ENCODE data around the gene RNASE11. TPM values are rescaled to one million over a fixed set of nuclear protein-coding genes. Genes with fewer than 3 reads are reported as not detected.
"Not testable (repeated sequence)": the region's sequence is repeated elsewhere in the genome, so short reads cannot be mapped to it uniquely, and the experiment has no call there.

Gene RNASE11
- not detected for polyA plus RNA-seq (ENCODE audit: insufficient read length in 12 of 12)
- long read RNA-seq, donor 1, result 0 reads
- long read RNA-seq, donor 2, result 0 reads
- long read RNA-seq, donor 3, result 0 reads
- long read RNA-seq, donor 4, result 0 reads
- long read RNA-seq, donor 5, result 0 reads
- long read RNA-seq, donor 6, result 0 reads
- long read RNA-seq, donor 7, result 0 reads
- long read RNA-seq, donor 8, result 0 reads
- long read RNA-seq, donor 9, result 0 reads
- long read RNA-seq, donor 10, result 0 reads
- long read RNA-seq, donor 11, result 0 reads

GRCh38 chr14:20587489-20588154, at the start of gene RNASE11:
Gene RNASE11, minus strand, starts transcription at chr14:20588001.
- no peak for DNase-seq

DNA sequence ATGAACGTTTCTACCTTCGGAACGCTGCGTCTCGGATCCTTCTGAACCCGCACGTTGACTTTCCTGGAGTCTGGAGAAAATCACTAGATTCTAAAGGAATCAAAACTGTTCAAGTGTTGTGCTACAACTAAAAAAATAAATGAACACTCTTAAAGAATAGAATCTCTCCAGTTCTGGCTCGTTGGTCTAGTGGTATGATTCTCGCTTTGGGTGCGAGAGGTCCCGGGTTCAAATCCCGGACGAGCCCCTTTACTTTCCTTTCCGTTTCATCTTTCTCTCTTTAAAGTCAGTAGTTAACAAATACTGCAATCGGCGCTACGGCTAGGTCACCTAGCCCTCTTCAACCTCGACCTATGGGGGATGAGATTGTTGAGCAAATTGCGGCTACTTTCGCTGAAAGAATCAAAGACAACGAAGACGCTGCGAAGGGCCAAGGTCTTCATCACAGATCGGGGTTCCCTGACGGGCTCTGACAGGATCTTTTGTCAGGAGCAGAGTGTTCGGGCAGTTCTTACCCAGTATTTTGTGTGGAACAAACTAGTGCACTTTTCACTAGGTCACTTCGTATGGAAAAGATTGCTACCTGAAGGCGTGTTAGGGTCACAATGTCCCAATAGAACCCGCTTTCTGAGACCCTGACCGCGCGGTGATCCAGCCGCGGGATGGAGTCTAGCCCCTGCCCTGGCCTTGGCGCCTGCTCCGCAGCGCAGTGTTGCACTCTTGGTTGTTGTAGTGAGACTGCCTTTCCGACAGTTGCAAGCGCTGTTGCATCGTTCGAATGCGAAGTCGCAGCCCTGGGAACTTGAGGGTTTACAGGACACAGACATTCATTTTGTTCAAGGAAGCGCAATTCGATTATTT, 45.3 kb upstream of the RNASE11 start:
- DNase-seq, result peak; percentile 35

- no peak for DNase-seq
These were observed 44.6 kb upstream of the RNASE11 start for GRCh38 chr14:20632448-20632830.

- peak; percentile 53 for DNase-seq
These were observed 44.1 kb upstream of the RNASE11 start for GRCh38 chr14:20631880-20632389.

DNA sequence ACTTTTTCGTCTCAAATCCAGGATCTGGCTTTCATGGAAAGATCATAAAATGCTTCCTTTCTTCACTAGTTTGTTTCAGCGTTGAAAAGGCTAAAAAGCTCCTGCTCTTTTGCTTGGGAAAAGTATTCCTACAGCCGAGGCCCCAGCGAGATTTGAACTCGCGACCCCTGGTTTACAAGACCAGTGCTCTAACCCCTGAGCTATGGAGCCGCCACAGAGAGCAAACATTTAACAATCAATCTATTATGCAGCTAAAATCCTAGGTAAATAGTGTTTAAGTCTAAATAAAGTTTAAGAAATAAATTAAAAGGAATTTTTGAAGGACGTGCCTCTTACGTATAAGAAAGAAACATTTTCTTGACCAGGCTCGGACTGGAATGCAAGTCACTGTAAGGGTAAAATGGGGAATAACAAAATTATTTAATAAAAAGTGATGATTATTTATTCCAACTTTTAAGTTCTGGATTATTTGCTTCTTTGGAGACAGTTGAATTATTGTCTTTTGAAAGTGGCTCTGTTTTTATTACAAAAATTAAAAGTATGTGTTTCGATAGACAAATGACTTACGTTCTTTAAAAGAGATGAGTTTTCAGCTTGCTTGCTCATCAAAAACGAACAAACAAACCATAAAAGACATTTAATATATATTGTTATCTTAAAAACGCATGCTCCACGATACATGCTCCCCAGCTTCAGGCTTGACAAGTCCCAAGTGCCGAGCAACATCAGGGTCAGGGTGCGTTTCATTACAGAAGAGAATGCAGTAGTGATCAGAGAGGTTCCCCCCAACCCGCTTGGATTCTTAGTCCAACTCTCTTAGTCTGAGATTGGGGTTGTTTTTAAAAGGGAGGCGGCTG, 43.5 kb upstream of the RNASE11 start:
- DNase-seq, result peak; percentile 26

DNA sequence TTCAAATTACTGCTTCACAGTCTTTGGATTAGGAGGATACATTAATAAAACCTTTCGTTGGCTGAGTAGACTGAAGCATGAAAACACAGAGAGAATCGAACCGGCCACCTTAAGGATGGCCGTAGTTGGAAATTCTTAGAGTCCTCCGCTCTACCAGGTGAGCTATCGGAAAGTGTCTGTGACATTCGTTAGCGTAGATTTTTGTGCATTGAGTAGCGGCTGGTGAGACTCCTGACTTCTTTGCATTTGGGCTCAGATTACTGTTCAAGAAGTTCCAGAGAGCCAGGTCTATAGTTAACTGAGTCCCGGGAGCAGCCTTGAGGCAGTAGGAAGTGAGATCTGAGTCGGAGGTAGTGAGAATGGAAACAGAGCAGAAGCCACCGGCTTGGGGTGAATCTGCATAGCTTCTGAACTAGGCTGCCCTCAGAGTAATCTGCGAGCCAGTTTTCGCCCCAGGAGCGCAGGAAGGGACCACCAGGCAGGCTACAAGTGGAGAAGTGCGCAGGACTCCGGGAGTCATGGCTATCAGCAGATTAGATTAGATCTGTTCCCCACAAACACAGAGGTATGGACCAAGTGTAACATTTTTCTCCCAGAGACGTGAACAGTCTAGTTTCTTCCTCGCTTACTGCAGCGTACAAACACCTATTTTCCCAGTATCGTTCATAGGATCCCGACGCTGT, 42.7 kb upstream of the RNASE11 start:
- DNase-seq, result no peak

DNA sequence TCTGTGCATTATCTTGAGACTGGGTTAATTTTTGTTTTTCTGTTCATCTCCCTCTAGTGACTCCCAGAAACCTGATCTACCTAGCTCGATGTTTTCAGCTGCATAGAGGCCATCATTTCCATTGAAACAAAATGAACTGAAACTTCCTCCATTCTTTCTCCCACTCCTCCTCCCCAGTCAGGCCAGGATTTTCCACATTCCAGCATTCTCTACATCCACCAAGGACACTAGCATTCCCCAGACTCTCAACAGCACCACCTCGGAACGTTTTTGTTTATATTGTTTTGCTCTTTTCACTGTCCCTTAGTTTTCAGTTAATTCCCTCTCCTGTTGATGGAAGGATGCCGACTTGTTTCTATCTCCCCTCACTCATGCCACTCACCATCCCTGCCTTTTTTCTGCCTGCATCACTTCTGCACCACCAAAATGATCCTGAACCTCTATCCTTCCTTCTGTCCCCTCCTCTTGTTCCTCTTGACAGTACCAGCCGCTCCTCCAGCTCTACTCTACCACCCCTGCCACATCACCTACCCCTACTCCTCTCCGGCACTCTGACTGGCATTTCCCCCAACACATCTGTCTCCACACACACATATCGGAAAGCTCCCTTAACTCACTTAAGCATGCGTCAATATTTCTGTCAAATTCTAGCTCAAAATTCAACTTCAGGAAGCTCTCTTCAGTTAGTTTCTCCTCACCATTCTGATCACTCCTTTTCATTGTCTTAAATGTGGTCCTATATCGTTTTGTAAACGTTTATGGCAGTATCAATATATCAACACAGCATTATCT, 40.5 kb upstream of the RNASE11 start:
- no peak for DNase-seq

GRCh38 chr14:20627346-20628027, 39.7 kb upstream of the RNASE11 start:
- DNase-seq, result no peak

- no peak for DNase-seq
These were observed 38.5 kb upstream of the RNASE11 start for GRCh38 chr14:20626274-20626673.

DNA sequence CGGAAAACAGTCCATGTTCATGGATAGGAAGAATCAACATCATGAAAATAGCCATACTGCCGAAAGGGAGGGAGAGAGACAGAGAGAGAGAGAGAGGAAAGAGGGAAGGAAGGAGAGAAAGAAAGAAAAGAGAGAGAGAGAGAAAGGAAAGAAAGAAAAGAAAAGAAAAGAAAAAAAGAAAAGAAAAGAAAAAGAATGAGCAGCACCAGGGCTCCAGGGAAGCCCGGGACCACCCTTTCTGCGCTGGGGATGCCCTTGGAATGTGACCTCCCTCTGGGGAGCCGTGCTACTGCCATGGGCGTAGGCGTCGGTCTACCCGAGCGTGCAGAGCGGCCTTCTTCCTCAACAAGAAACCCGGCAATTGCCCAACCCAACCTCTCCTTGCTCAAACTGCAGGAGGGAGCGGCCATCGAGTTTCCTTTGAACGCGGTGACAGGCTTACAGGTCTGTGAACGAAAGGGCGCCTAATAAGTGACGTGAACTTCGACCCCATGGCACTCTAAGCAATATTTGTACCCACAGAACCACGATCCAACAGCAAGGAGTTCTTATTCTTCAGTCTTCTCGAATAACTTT, 36.8 kb upstream of the RNASE11 start:
- DNase-seq, result no peak

- DNase-seq, result no peak
These were observed 36.0 kb upstream of the RNASE11 start for GRCh38 chr14:20623798-20624197.

DNA sequence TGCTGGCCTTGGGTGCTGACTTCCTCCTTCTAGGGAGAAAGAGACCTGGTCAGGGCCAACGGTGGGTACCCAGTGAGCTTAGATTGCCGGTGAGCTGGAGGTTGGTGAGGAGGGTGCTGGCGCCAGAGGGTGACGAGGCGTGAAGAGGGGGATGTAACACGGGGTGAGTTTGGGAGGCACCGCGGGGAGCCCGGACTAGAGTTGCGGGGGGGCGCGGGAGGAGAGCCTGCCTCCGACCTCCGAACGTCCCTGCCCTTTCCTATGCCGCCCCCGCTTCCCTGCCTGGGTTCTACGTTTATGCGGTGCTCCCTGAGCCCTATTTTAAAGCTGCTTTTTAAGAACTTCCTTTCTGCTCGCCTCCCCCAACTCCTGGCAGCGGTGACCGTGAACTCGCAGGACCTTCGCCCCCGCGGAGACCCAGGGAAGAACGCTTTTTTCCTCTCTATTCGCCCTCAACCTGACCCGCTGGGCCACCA, 35.1 kb upstream of the RNASE11 start:
- no peak for DNase-seq

DNA sequence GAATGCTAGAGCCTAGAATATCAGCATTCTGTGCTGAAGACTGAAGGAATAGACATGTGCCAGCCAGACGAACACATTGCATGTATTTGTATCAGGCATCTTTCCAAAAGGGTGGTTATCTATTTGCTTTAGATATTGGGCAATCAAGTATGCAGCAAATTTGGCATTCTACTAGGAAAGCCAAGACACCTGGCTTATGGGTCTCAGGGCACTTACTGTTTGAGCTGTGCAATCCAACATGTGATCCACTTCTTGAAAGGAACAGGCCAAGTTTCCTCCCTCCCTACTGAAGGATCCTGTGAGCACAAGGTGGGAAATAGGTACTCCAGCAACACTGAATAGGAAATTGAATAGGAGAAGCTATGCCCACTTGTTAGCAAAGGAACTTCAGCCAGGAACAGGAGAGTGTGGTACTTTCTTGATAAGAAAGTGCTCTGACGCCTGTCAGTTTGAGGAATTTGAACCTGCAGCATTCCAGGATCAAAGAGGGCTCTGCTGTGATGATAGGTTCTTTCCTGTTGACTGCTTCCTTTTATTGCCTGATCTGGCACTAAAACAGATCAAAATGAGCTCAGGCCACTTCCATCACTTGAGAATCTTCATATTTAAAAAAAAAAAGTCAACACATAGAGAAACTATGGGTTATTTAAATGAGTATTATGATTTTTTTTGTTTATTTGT, 33.1 kb upstream of the RNASE11 start:
- no peak for DNase-seq

DNA sequence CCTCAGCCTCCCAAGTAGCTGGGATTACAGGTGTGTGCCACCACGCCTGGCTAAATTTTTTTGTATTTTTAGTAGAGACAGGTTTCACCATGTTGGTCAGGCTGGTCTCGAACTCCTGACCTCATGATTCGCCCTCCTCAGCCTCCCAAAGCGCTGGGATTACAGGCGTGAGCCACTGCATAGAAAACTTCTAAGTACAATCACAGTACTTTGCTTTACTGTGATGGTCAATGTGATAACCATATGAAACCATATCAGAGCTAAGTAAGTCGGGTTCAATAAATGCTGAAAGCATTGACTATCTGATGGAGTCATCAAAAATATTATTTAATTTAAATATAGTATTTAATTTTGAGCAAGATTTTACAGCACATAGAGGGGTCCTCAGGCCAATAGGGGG, 31.9 kb upstream of the RNASE11 start:
- not testable (repeated sequence) for DNase-seq

GRCh38 chr14:20618271-20618749, 30.5 kb upstream of the RNASE11 start:
- no peak for DNase-seq

DNA sequence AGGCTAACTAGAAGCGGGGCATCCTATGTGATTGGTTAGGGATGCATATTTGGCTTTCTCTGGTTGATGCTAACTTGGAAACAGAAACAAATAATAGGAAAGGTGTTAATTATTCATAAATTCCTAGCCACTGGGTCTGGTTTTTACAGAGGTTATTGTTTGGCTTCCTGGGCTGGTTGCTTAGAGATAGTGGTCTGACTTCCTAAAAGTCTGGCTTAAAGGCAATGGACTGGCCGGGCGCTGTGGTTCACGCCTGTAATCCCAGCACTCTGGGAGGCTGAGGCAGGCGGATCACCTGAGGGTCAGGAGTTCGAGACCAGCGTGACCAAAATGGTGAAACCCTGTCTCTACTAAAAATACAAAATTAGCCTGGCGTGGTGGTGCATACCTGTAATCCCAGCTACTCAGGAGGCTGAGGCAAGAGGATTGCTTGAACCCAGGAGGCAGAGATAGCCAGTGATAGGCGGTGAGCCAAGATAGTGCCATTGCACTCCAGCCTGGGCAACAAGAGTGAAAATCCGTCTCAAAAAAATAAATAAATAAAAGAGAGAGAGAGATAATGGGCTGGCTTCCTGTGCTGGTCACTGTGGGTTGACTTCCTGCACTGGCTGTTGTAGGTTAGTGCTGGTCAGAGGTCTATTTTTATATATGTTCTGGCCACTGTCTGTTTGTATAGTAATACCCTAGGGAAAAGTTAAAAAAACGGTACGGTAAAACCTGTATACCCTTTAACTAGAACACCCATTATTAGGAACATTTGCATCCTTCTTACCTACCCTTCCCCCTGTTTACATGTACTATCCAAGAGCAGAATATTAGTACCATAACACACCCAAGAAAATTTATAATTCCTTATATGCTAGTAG, 29.6 kb upstream of the RNASE11 start:
- DNase-seq, result no peak

GRCh38 chr14:20615996-20616395, 28.2 kb upstream of the RNASE11 start:
- DNase-seq, result no peak
